ENCODE data around the gene PRAC1.

Gene PRAC1

GRCh38 chr17:48692049-48692448 is 30.3 kb downstream of the PRAC1 start:
- no peak for DNase-seq

GRCh38 chr17:48690655-48691054 is 31.7 kb downstream of the PRAC1 start:
- no peak for DNase-seq

GRCh38 chr17:48681609-48682008 is 40.7 kb downstream of the PRAC1 start:
- no peak for DNase-seq

DNA sequence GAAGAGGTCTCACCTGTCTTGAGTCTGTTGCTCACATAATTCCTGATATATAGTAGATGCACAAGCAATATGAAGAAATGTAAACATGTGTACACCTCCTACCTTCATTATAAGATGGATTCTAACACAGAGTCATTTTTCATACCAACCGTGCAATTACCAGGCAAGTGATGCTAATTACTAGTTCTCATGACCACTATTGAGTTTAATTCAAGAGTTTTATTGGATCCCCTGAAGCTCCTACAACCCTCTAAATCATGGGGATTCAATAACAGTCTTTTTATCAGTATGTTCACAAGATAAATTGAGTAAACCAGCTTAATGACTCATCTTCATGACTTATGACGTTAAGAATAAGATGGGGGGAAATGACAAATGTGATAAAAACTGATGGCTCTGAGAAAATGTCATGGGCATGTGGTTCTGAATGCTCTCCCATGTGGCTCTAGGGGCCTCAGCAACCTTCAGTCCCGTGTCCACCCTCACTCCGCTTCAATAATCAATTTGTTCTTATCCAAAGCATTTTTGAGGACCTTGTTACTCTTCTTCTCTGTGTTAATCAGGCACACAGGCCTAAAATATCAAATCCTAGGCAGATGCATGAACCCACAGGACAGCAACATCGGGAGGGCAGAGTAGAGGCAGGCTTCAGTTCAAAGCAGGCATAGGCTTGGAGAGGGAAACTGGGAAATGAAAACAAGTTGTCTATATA is 42.8 kb downstream of the PRAC1 start:
- DNase-seq, result no peak

DNA sequence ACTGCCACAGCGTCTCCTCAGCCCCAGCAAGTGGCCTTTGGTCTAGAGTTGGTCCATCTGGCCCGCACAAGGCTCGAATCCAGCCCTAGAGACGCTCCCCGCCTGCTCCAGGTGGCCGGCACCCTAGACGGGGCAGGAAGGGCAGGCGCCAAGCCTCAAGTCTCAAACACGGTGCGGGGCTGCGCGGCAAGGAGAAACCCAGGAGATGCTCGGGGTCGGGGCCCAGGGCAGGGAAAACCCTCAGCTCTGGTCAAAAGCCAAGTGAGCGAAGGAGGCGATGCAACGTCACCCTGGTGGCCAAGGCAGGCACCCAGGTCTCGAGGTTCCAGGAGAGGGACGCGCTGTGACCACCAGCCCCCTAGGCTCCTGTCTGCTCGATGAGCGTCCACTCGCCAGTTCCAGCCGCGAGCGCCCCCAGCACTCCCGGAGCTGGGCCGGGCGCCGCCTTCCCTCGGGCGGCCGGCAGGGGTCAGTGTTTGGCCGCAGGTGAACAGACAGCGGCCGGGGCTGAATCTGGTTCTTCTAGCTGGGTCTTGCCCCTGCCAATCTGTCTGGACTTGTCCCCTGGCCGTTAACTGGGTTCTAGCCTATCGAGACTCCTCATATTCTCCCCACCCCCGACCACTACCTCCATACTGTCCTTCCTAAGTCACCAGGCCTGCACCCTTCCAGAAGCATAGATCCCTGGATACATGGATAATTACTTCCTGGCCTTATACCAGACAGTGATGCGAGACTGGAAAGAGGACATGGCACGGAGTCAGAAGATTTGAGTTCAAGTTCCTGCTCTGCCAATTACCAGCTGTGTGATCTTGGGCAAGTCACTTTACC is 44.0 kb downstream of the PRAC1 start:
- DNase-seq, result peak; percentile 71

GRCh38 chr17:48676963-48677558 is 45.3 kb downstream of the PRAC1 start:
- no peak for DNase-seq

GRCh38 chr17:48672340-48672739 is 50.0 kb downstream of the PRAC1 start:
- DNase-seq, result no peak

All from DMS53 (cell line).